GM18907 (cell line): ENCODE results near the gene FIBCD1.

ENCODE experiments used
- ATAC-seq: cut with Tn5 transposase; IDR thresholded peaks from one replicate; pipeline ENCODE4 v1.9.1; 2021; ENCODE audit warnings: mild to moderate bottlenecking, moderate library complexity; ENCODE audit not compliant: unreplicated experiment

FIBCD1 gene

DNA sequence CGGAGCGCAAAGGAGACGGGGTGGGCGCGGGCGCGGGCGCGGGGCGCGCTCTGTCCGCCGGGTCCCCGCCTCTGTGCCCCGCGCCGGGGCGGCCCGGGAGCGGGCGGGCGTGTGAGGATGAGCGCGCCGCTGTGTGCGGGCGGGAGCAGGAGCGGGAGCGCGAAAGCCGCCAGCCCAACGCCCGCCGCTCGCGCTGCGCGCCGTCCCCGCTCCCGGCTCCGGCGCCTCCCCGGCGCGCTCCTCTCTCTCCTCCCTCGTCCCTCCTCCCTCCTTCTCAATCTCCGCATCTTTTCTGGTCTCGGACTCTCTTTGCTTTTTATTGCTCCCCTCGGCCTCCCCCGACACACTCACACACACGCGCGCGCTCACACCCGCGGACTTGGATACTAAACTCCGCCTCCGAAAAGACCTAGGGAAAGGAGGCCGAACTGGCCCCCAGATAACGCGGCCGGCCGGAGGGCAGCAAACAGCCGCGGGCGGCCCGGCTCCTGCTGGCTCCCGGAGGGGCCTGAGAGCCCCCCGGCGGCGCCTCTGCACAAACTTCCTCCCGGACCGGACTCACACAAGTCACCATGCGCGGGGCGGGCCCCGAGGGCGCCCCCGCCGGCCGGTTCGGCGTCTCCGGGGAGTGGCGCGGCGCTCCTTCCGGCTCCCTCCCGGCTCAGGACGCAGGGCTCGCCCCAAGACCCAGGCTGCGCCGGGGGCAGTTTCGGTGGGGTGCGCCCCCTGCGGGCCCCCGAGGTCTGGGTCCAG lies at the start of gene FIBCD1:
TSS of gene FIBCD1 (minus strand) at position 596 of the 753 bp plus-strand sequence. CDS start 640 bp downstream, outside the sequence.
- ATAC-seq: no peak

DNA sequence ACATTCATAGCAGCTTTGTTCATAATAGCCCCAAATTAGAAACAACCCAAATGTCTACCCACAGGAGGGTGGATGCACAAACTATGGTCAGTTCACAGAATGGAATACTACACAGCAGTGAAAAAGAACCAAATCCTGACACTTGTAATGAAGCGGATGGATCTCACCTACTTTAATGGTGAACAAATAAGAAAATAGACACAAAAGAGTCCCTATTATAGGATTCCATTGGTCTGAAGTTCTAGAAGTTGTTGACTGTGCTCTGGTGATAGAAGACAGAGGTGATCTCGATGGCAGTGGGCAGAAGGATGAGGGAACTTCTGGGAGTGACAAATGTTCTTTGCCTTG lies 49.3 kb upstream of the FIBCD1 start:
- no peak for ATAC-seq

DNA sequence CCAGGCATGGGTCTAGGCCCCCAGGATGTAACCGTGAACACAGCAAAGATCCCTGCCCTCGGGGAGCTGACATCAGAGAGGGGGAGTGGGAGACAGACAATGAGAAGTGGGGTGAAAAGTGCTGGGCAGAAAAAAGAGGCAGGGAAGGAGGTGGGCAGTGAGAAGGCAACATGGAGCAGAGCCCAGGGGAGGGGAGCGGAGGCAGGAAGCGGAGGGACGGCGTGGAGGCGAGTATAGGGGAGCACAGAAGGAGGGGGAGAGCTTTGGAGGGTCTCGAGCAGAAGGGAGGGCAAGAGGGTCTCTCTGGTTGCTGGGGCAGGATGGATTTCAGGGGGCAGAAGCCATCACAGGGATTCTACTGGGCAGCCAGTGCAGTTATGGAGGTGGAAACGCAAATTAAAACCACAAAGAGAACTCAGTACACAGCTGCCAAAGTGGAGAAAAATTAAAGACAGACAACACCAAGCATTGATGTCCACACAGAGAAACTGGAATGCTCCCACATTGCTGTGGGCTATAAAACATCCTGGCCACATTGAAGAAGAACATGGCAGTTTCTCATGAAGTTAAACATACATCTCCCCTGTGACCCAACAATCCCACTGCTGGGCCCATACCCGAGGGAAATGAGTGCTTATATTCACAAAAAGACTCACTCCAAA lies 48.8 kb upstream of the FIBCD1 start:
- ATAC-seq: no peak

DNA sequence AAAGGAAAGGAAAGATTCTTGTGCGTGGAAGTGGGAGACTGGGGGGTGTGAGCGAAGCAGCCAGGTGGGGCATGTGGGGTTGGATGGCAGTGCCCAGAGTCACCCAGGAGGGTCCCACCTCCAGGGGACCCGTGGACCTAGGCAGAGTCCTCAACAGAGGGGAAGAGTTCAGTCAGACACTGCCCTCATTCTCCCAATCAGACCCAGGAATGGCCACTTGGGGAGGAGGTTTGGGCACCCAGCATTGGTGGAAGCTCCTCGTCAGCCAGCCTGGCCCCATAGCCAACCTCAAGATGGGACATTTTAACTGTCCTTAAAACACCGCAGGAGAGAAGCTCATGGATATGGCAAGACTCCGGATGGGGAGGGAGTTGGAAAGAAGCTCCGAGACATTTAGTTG lies 48.0 kb upstream of the FIBCD1 start:
- no peak for ATAC-seq

- ATAC-seq: no peak
These were observed 47.4 kb upstream of the FIBCD1 start for GRCh38 chr9:130986356-130986965.

DNA sequence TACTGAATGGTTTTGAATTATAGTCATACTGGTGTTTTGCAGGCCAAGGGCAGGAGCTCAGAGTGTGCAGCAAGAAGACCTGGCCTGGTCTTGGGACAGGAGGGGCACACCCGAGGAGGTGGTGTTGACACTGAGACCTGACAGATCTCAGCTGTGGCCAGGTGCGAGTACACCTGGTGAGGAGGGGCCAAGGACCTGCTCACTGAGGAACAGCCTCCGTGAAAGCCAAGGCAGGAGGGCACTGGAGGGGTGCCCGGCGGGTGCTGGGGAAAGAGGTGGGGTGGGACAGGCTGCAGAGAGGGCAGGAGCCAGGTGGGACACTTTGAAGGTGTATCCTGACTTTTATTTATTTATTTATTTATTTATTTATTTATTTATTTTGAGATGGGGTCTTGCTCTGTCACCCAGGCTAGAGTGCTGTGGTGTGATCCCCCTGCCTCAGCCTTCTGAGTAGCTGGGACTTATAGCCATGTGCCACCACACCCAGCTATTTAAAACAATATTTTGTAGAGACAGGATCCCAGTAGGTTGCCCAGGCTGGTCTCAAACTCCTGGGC lies 46.6 kb upstream of the FIBCD1 start:
- ATAC-seq: no peak

DNA sequence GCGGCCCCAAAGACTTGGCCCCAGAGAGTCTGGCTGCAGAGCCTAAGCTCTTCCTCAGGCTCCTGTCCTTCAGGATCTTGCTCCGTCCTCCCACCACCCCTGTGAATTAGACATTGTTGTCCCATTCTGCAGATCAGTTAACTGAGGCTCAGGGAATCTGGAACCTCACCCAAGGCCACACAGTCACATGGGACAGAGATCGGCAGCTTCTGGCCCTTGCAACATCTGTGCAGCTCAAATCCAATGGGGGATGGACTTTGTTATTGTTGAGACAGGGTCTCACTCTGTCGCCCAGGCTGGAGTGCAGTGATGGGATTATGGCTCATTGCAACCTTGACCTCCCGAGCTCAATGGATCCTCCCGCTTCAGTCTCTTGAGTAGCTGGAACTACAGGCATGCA lies 46.0 kb upstream of the FIBCD1 start:
- ATAC-seq: no peak

DNA sequence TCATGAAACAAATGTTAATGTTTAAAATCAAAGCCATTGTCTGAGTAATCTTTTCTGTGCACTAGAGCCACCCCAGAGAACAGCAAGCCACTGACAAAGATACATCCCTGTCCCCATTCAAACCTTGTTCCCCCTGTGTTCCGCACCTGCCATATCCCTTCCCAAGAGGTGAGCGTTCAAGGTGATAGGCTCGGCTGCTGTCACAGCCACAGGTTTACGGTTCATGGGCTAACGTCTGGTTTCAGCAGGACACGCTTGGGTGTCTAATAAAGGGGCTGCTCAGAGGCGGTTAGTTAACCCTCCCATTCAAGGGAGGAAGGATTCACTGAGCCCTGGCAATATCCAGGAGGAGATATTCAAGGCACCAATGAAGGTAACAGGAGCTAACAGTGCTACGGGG lies 45.5 kb upstream of the FIBCD1 start:
- ATAC-seq: no peak

GRCh38 chr9:130983970-130984369 lies 44.9 kb upstream of the FIBCD1 start:
- ATAC-seq: no peak

DNA sequence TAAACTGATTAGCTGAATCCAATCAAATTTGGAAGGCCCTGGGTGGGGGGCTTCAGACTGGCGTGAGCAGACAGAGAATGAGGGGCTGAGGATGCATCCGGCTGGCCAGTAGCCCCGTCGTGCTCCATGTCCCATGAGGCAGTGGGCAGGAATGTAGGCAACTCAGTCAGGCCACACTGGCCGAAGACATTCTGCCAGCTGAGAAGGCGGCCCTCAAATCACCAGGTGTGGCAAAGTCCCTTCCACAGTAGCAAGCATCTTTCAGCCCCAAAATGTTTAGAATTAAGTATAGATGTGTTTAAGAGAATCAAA lies 44.3 kb upstream of the FIBCD1 start:
- ATAC-seq: no peak

DNA sequence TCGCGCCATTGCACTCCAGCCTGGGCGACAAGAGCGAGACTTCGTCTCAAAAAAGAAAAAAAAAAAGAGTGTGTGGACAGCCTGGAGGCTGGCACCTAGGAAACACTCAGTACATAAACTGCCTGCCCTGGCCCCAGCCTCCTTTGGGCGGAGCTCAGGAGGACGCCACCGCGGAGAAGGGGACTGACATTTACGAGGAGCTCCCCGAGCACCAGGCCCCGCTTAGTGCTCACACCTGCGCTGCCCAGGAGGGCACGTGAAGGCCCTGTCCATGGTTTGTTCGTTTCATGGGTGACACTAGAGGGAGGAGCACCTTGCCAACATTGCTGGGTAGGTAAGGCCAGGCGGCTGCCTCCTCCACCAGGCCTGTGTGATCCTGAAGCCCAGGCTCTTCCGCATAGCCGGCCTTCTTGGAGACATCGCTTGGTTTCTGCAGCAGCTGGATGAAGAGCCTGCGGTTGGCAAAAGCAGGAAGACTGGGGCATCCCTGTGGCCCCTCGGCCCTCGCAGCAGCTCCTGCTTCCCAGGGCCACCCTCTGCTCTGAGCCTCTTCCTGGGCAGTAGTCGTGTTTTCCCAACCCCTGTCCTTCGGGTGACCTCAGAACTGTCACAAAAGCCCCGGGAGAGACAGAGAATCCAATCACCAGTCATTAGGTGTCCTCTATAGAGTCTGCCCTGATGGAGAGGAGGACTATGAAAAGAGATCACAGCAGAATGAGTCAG lies 43.8 kb upstream of the FIBCD1 start:
- no peak for ATAC-seq

DNA sequence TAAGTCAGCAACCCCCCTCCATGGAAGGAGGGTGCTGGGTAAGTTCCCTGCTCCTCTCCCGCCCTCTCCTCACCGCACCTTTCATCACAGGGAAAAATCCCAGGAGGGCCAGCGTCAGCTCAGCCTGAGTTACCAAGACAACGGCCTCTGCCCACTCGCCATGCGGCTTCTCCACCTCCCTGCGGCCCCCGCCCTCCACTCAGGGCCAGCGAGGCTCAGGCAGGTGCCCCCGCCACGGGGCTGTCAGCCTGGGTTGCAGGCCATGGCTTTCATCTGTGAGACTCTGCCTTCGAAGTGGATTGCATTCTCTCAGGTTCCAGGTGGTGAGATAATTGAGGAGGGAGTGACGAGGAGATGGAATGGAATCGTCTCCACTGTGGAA lies 42.7 kb upstream of the FIBCD1 start:
- ATAC-seq: no peak

GRCh38 chr9:130981002-130981755 lies 42.1 kb upstream of the FIBCD1 start:
- ATAC-seq: no peak

DNA sequence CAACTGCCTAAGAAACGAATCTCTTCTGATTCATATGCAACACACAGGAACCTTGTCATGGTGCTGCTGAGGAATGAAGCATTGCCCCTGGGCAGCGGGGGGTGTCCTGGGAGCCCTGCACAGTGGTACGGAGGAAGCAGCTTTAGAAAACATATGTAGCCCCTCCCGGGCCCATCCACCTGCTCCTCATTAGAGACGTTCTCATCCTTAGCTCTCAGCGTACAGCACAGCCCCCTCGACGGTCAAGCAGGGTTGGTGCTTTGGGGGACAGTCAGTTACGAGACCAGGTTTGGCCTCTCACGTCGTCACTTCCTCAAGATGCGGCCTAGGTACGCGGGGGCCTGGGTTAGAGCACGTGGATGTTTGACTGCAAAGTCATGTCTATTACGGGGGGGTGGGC lies 41.5 kb upstream of the FIBCD1 start:
- no peak for ATAC-seq

- no peak for ATAC-seq
These were observed 40.7 kb upstream of the FIBCD1 start for GRCh38 chr9:130979591-130980385.

- no peak for ATAC-seq
These were observed 38.8 kb upstream of the FIBCD1 start for GRCh38 chr9:130977811-130978221.

DNA sequence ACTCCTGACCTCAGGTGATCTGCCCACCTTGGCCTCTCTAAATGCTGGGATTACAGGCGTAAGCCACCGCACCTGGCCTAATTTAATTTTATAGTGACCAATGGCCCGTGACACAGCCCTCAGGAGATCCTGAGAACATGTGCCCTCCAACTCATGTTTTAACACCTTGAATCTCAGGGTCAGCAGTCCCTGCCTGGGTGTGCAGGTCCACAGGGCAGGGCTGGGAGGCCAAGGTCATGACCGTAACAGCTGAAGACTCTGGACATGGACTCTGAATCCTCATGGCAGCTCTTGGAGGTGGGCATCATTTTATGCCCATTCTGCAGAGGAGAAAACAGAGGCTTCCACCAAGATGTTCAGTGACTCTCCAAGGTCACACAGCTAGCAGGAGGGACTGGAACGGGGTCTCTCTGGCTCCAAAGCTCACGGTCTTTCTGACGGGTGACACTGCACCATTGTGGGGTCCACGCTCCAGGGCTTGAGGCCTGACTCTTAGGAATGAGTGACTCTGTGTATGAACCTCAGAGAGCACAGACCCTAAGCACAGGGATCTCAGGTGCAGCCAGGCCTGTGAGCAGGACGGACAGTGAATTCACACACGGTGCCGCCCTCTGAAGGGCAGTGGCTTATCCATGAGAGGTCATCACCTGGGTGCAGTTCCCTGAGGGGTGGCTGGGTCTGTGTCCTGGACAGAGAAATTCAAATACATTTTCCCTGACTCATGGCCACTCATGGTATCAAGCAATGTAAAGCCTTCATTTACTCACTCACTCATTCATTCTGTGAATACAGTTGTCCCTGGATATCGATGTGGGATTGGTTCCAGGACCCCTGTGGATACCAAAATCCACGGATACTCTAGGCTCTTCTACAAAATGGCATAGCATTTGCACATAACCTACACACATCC lies 37.1 kb upstream of the FIBCD1 start:
- no peak for ATAC-seq

DNA sequence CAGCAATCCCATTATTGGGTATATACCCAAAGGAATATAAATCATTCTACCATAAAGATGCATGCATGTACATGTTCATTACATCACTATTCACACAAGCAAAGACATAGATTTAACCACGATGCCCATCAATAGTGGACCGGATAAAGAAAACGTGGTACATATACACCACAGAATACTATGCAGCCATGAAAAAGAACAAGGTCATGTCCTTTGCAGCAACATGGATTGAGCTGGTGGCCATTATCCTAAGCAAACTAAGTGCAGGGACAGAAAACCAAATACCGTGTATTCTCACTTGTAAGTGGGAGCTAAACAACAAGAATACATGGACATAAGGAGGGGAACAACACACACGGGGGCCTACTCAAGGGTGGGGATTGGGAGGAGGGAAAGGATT lies 36.1 kb upstream of the FIBCD1 start:
- no peak for ATAC-seq

- ATAC-seq: no peak
These were observed 35.6 kb upstream of the FIBCD1 start for GRCh38 chr9:130974697-130975096.
